ENCODE results near the gene NCAN.

DNA sequence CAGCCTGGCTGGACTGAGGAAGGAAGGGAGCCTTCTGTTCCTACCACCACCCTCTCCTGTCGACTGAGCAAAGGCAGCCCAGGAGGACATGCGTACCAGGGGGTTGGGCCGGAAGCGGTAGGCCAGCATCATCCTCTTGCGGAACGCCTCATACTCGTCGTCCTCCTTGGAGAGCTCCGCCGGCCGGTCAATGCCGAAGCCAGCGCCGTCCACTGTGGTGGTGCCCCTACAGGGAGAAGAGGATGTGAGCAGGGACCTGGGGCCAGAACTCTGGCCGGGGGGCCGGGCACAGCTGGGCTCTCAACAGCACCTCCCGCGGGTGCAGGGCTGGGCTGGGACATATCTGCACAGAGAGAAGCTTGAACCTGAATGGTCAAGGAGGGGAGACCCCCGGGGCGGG lies 65.1 kb downstream of the NCAN start:
- no peak for TF ChIP-seq REST (IDR thresholded peaks at IDR 0.05; ENCODE audit: insufficient replicate concordance, low read depth)
- no peak for TF ChIP-seq CTCF (IDR thresholded peaks at IDR 0.05; ENCODE audit: insufficient read depth, low read length)
- TF ChIP-seq POLR2AphosphoS5 (IDR thresholded peaks at IDR 0.05; ENCODE audit: low read depth), result no peak

Data from HL-60 (cell line).